ENCODE data around the gene GHDC. TPM values are rescaled to one million over a fixed set of nuclear protein-coding genes. Genes with fewer than 3 reads are reported as not detected.

Gene GHDC
- total and polyA plus RNA-seq, 2 of the 13 experiments (the other 11 are each of a cell fraction or from before 2014, with no cell fraction given) = 15.4 to 22.5 TPM

- TF ChIP-seq, protein P1, sequence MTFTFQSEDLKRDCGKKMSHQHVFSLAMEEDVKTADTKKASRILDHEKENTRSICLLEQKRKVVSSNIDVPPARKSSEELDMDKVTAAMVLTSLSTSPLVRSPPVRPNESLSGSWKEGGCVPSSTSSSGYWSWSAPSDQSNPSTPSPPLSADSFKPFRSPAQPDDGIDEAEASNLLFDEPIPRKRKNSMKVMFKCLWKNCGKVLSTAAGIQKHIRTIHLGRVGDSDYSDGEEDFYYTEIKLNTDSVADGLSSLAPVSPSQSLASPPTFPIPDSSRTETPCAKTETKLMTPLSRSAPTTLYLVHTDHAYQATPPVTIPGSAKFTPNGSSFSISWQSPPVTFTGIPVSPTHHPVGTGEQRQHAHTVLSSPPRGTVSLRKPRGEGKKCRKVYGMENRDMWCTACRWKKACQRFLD (CRISPR knock-in tag; IDR thresholded peaks at IDR 0.05; ENCODE audit: borderline replicate concordance) = no peak
- TF ChIP-seq ZNF678 (CRISPR knock-in tag; IDR thresholded peaks at IDR 0.05) = no peak
- TF ChIP-seq ZNF547 (CRISPR knock-in tag; IDR thresholded peaks at IDR 0.05) = peak; percentile 61; the same call in 1 of the 2 replicates
- TF ChIP-seq, protein P2, sequence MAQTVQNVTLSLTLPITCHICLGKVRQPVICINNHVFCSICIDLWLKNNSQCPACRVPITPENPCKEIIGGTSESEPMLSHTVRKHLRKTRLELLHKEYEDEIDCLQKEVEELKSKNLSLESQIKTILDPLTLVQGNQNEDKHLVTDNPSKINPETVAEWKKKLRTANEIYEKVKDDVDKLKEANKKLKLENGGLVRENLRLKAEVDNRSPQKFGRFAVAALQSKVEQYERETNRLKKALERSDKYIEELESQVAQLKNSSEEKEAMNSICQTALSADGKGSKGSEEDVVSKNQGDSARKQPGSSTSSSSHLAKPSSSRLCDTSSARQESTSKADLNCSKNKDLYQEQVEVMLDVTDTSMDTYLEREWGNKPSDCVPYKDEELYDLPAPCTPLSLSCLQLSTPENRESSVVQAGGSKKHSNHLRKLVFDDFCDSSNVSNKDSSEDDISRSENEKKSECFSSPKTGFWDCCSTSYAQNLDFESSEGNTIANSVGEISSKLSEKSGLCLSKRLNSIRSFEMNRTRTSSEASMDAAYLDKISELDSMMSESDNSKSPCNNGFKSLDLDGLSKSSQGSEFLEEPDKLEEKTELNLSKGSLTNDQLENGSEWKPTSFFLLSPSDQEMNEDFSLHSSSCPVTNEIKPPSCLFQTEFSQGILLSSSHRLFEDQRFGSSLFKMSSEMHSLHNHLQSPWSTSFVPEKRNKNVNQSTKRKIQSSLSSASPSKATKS (CRISPR knock-in tag; IDR thresholded peaks at IDR 0.05) = no peak
- 0 out of 2 replicates have a peak, but pooled peaks have one; percentile 38 for TF ChIP-seq SPEN (CRISPR knock-in tag; IDR thresholded peaks at IDR 0.05; ENCODE audit: low read depth)
- TF ChIP-seq HOXA3 (CRISPR knock-in tag; IDR thresholded peaks at IDR 0.05) = no peak
- no peak for TF ChIP-seq ZNF264 (CRISPR knock-in tag; IDR thresholded peaks at IDR 0.05)
- 0 out of 2 replicates have a peak, but pooled peaks have one; percentile 41 for TF ChIP-seq ZNF691 (CRISPR knock-in tag; IDR thresholded peaks at IDR 0.05; ENCODE audit: borderline replicate concordance, low read depth)
- no peak for TF ChIP-seq ZFP36L1 (CRISPR knock-in tag; IDR thresholded peaks at IDR 0.05)
- no peak for TF ChIP-seq IRF2 (CRISPR knock-in tag; IDR thresholded peaks at IDR 0.05)
- no peak for TF ChIP-seq AKAP8 (CRISPR knock-in tag; IDR thresholded peaks at IDR 0.05)
- TF ChIP-seq, protein P3, sequence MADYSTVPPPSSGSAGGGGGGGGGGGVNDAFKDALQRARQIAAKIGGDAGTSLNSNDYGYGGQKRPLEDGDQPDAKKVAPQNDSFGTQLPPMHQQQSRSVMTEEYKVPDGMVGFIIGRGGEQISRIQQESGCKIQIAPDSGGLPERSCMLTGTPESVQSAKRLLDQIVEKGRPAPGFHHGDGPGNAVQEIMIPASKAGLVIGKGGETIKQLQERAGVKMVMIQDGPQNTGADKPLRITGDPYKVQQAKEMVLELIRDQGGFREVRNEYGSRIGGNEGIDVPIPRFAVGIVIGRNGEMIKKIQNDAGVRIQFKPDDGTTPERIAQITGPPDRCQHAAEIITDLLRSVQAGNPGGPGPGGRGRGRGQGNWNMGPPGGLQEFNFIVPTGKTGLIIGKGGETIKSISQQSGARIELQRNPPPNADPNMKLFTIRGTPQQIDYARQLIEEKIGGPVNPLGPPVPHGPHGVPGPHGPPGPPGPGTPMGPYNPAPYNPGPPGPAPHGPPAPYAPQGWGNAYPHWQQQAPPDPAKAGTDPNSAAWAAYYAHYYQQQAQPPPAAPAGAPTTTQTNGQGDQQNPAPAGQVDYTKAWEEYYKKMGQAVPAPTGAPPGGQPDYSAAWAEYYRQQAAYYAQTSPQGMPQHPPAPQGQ (CRISPR knock-in tag; IDR thresholded peaks at IDR 0.05; ENCODE audit: borderline replicate concordance) = no peak
- no peak for TF ChIP-seq TARDBP (CRISPR knock-in tag; IDR thresholded peaks at IDR 0.05)
- no peak for TF ChIP-seq GTF2F1 (IDR thresholded peaks at IDR 0.05; ENCODE audit: low read length)
- TF ChIP-seq, protein P4, sequence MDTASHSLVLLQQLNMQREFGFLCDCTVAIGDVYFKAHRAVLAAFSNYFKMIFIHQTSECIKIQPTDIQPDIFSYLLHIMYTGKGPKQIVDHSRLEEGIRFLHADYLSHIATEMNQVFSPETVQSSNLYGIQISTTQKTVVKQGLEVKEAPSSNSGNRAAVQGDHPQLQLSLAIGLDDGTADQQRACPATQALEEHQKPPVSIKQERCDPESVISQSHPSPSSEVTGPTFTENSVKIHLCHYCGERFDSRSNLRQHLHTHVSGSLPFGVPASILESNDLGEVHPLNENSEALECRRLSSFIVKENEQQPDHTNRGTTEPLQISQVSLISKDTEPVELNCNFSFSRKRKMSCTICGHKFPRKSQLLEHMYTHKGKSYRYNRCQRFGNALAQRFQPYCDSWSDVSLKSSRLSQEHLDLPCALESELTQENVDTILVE (CRISPR knock-in tag; IDR thresholded peaks at IDR 0.05) = no peak
- TF ChIP-seq ZKSCAN8 (CRISPR knock-in tag; IDR thresholded peaks at IDR 0.05; ENCODE audit: borderline replicate concordance) = no peak
- no peak for TF ChIP-seq ZNF143 (CRISPR knock-in tag; IDR thresholded peaks at IDR 0.05)
- TF ChIP-seq ATF2 (CRISPR knock-in tag; IDR thresholded peaks at IDR 0.05) = no peak
- TF ChIP-seq ZNF17 (CRISPR knock-in tag; IDR thresholded peaks at IDR 0.05) = no peak
- TF ChIP-seq ZNF570 (CRISPR knock-in tag; IDR thresholded peaks at IDR 0.05; ENCODE audit: borderline replicate concordance) = no peak
These were observed 13.1 kb downstream of the GHDC start, which contains the start of gene KCNH4 (continued) for GRCh38 chr17:42180922-42181850.
